Small intestine (tissue), 7 donors: ENCODE measurements around the gene OTULINL. TPM values are rescaled to one million over a fixed set of nuclear protein-coding genes. Genes with fewer than 3 reads are reported as not detected.

Source experiments
- DNase-seq, 2 donors: peaks; one replicate each; pipeline versions ENCODE4 v3.0.0 to v3.0.0-alpha.2; 2013
- FAIRE-seq: peaks from 2 replicates; lab custom pipeline; 2012; peaks lifted over from hg19 to GRCh38; lab: Jason Lieb, UNC
- H3K27ac ChIP-seq, 3 donors: one replicate each; pipeline ENCODE4 v1.5.1; 2013; ENCODE audit warnings: low read length in 2 of 3, mild to moderate bottlenecking in 2 of 3, control low read depth in 1 of 3, inconsistent platforms in 1 of 3, low read depth in 1 of 3, moderate library complexity in 1 of 3
- H3K27me3 ChIP-seq, 3 donors: one replicate each; pipeline ENCODE4 v1.6.1; 2013; ENCODE audit warnings: low read length in 3 of 3, inconsistent platforms in 1 of 3; ENCODE audit not compliant: control insufficient read depth in 3 of 3, insufficient read depth in 3 of 3
- H3K36me3 ChIP-seq, 3 donors: one replicate each; pipeline ENCODE4 v1.6.1; 2013; ENCODE audit warnings: low read length in 3 of 3, inconsistent platforms in 1 of 3, low read depth in 1 of 3, mild to moderate bottlenecking in 1 of 3, moderate library complexity in 1 of 3; ENCODE audit not compliant: control insufficient read depth in 3 of 3, insufficient read depth in 2 of 3
- H3K4me1 ChIP-seq, 3 donors: one replicate each; pipeline ENCODE4 v1.6.1; 2013; ENCODE audit warnings: low read length in 2 of 3, inconsistent platforms in 1 of 3, low read depth in 1 of 3, mild to moderate bottlenecking in 1 of 3, moderate library complexity in 1 of 3; ENCODE audit not compliant: control insufficient read depth in 3 of 3, insufficient read depth in 2 of 3
- H3K4me3 ChIP-seq, 3 donors: one replicate each; pipeline ENCODE4 v1.5.1; 2013; ENCODE audit warnings: low read length in 3 of 3, control low read depth in 1 of 3, inconsistent platforms in 1 of 3, low read depth in 1 of 3, mild to moderate bottlenecking in 1 of 3, moderate library complexity in 1 of 3
- H3K9me3 ChIP-seq, 2 donors: one replicate each; pipeline ENCODE4 v1.6.1; 2013; ENCODE audit warnings: low read depth in 1 of 2, low read length in 1 of 2; ENCODE audit not compliant: control insufficient read depth in 2 of 2, insufficient read depth in 1 of 2
- WGBS, 3 donors: extraction: QIAGEN DNeasy Blood & Tissue Kit; methylation state at CpG; one replicate each; pipeline ENCODE4 v1.1.7; 2013; 5-methylcytosine and 5-hydroxymethylcytosine counted together
- polyA plus RNA-seq, 4 donors: library from polyadenylated mRNA; stranded (reverse) in 3 of 4; unstranded in 1 of 4; fragments of 200-250 nt in 3 of 4; fragments of 120-200 nt in 1 of 4; gene quantifications; one replicate each; pipeline versions ENCODE4 v1.2.1 to v1.2.3, GENCODE V29; 2013
- donor health status: healthy with polysubstance abuse.
- donor health status: control.
- donor health status: control.
- donor health status: Bipolar disorder and iron deficiency.
- donor health status: healthy.

OTULINL gene
- polyA plus RNA-seq, 4 donors: 4.7 to 20.8 (median 12.0) TPM

DNA sequence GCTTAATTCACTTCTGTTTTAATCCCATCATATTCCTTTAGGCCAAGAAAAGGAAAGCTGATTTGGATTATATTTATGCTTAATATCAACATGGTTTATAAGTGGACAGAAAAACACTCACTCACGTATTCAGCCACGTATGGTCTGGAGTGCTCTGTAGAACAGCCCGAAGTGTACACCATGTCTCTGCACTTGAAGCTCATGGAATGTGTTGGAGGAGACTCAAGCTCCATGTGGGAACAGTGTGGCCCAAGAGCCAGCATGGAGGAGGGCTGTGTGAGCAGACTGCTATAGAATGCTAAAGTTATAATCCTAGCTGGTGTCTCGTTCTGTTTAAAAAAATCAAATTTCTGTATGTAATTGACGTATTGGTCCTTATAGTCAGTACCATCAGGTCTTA, 32.9 kb downstream of the OTULINL start:
- H3K36me3 ChIP-seq: peaks cover 6 to 18% (median 7%) of the 10 kb centered on the region in 3 donors

DNA sequence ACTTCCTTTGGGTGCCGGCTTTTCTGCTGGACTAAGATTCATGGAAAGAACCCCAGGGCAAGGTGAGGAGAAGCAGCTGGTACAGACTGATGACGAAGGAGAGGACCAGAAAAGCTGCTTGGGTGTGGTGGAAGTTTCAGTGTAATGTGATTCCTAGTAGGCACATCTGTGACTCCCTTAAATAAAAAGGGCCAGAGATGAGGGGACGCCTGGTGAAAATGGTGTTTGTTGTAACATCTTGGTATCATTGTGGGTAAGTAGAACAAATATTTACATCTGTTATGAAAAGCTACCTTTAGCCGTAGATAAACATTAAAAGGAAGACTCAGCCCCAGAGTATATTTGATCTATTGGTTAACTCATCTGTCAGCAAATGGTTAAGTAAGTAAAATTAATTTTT, 33.8 kb downstream of the OTULINL start:
- H3K27ac ChIP-seq: no peak overlapping the region
- no peaks in the 10 kb centered on the region for H3K9me3 ChIP-seq
- 78 to 95% (median 82%) methylated on average over 4 of the region's 4 CpGs for WGBS, 3 donors
- H3K36me3 ChIP-seq: peaks cover 5 to 12% (median 6%) of the 10 kb centered on the region in 3 donors
- no peaks in the 10 kb centered on the region for H3K4me1 ChIP-seq
- no peak for FAIRE-seq
- DNase-seq: no peak
- no peak overlapping the region for H3K4me3 ChIP-seq
- no peaks in the 10 kb centered on the region for H3K27me3 ChIP-seq

More for the DNA sequence above, 32.9 kb downstream of the OTULINL start:
- Histone ChIP-seq H3K4me3 (no peak overlapping the region), H3K27ac (no peak overlapping the region), H3K9me3 (no peaks in the 10 kb centered on the region), H3K4me1 (no peaks in the 10 kb centered on the region), H3K27me3 (no peaks in the 10 kb centered on the region)
- no peak for FAIRE-seq
- WGBS, 3 donors: 89 to 94% (median 93%) methylated on average over 5 of the region's 5 CpGs
- no peak for DNase-seq

DNA sequence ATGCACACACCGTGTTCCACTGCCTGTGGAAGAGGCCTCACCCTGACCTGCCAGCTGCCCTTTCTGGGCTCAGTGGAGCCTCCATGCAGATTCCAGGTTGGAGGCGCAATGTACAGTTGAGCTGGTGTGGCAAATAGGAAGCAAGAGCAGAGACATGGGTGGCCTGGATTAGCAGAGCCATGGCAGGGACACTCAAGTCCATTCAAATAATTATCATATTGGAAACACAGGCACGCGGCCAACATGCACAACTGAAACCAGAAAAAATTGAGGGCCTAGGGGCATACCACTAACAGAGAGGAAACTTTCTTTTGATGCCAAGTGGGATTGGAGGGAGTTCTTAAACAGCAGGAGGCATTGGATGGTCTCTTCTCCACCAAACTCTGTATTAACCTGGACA, 35.8 kb downstream of the OTULINL start:
- DNase-seq (no peak), FAIRE-seq (no peak)
- Histone ChIP-seq H3K9me3 (peaks cover 0 to 5% of the 10 kb centered on the region in 2 donors), H3K36me3 (peaks cover 4 to 11% (median 5%) of the 10 kb centered on the region in 3 donors), H3K27me3 (no peaks in the 10 kb centered on the region), H3K4me3 (no peak overlapping the region), H3K4me1 (no peaks in the 10 kb centered on the region), H3K27ac (no peak overlapping the region)
- 93 to 97% (median 96%) methylated on average over 4 of the region's 4 CpGs for WGBS, 3 donors

DNA sequence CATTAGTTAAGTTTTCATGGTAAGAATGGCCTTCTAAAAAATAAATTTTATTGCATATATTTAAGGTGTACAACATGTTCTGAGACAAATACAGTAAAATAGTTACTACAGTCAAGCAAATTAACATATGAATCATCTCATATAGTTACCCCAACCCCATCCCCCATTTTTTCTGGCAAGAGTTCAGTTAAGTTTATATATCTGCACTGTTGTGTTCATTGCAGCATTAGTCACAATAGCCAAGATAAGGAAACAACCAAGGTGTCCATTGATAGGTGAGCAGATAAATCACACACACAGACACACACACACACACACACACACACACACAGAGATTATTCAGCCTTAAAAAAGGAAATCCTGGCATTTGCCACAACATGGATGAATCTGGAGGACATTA, 45.7 kb downstream of the OTULINL start:
- no peaks in the 10 kb centered on the region for H3K27me3 ChIP-seq
- H3K36me3 ChIP-seq: no peaks in the 10 kb centered on the region
- no peak for FAIRE-seq
- H3K4me3 ChIP-seq: no peak overlapping the region
- DNase-seq: peak in 1 of 2 donors; percentile 46
- no peak overlapping the region for H3K27ac ChIP-seq
- H3K9me3 ChIP-seq: no peaks in the 10 kb centered on the region
- peaks cover 0 to 4% (median 0%) of the 10 kb centered on the region in 3 donors for H3K4me1 ChIP-seq

DNA sequence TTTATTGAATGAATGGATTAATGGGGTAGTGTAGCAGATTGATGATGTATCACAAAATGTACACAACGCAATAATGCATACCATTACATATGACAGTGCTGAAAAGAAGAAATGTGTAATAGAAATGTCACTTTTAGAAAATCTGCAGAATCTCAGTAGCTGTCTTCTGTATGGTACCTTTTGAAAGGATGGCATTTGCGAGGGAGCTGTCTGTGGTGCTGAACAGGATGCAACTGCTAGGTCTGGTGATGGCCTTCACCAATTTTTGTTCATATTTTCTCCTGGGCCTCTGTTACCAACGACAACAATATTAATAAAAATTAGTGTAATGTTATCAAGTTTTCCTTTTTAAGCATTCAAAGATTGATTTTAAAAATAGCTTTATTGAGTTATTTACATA, 46.8 kb downstream of the OTULINL start:
- DNase-seq: peak; percentile 22 to 65
- no peak for FAIRE-seq
- Histone ChIP-seq H3K4me1 (peaks cover 0 to 4% (median 0%) of the 10 kb centered on the region in 3 donors), H3K36me3 (no peaks in the 10 kb centered on the region), H3K4me3 (no peak overlapping the region), H3K27me3 (no peaks in the 10 kb centered on the region), H3K27ac (no peak overlapping the region), H3K9me3 (no peaks in the 10 kb centered on the region)
- 16 to 32% (median 29%) methylated on average over 3 of the region's 3 CpGs for WGBS, 3 donors

DNA sequence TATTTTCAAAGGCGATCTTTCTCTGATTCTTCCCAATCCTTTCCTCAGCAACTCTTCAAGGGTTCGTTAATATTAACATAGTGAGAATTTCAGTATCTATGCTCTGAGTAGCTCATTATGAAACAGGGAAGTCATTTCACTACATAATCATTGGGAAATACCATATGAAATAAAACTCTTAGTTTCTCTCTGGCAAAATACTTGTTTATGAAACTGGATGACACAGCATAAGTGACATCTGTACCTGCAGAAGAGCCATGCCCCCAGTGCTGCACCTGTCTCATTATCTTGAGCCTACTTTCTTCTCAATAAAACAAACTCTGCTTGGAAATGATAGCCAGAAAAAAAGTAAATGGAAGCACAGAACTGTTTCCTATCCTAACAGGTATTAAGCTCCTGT, 49.1 kb downstream of the OTULINL start:
- no peaks in the 10 kb centered on the region for H3K36me3 ChIP-seq
- H3K4me1 ChIP-seq: no peaks in the 10 kb centered on the region
- 74 to 83% (median 81%) methylated on average over 2 of the region's 2 CpGs for WGBS, 3 donors
- no peak for DNase-seq
- no peak overlapping the region for H3K27ac ChIP-seq
- H3K4me3 ChIP-seq: no peak overlapping the region
- no peaks in the 10 kb centered on the region for H3K9me3 ChIP-seq
- FAIRE-seq: no peak
- H3K27me3 ChIP-seq: no peaks in the 10 kb centered on the region

DNA sequence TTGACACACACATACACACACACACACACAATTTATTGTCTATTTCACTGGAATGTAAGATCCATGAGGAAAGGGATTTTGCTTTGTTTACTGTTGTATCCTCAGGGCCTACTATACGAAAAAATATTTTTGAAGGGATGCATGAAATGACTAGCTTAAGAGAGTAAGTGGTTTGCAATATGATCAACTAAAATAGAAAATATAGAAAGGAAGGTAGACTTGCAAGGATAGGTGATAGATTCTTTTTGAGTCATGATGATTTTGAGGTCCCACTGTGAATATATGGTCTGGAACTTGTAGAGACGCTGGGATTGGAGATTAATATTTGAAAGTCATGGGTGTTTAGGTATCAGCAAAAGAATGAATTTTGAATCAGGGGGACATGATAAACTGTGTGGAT, 54.1 kb downstream of the OTULINL start:
- Histone ChIP-seq H3K27ac (no peak overlapping the region), H3K36me3 (no peaks in the 10 kb centered on the region), H3K9me3 (no peaks in the 10 kb centered on the region), H3K4me3 (no peak overlapping the region), H3K4me1 (no peaks in the 10 kb centered on the region), H3K27me3 (peaks cover 0 to 3% (median 0%) of the 10 kb centered on the region in 3 donors)
- no peak for DNase-seq
- no peak for FAIRE-seq
- WGBS, 3 donors: 73 to 84% (median 74%) methylated on average over 2 of the region's 2 CpGs

DNA sequence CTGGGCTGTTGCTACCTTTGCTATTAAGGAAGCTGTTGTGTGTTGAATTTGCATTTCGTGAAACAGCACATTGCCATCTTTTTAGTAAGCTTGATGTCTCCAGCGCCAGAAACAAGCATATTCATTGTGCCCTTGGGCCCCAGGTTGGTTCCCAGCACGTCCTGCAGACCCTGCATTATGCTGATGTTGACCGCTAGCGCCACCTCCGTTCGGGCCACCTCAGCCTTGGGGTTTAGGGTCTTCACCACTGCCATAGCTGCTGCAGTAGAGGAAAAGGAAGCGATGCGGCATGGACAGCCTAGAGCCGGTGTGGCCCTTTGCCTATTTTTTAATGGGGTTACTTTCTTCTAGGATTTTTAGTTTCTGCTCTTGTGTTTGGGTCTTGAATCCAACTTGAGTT, 59.2 kb downstream of the OTULINL start:
- no peaks in the 10 kb centered on the region for H3K36me3 ChIP-seq
- H3K9me3 ChIP-seq: no peaks in the 10 kb centered on the region
- no peaks in the 10 kb centered on the region for H3K4me1 ChIP-seq
- WGBS, 3 donors: 80 to 91% (median 87%) methylated on average over 10 of the region's 10 CpGs
- H3K4me3 ChIP-seq: no peak overlapping the region
- H3K27me3 ChIP-seq: peaks cover 0 to 3% (median 0%) of the 10 kb centered on the region in 3 donors
- FAIRE-seq (no peak), DNase-seq (no peak)
- no peak overlapping the region for H3K27ac ChIP-seq

DNA sequence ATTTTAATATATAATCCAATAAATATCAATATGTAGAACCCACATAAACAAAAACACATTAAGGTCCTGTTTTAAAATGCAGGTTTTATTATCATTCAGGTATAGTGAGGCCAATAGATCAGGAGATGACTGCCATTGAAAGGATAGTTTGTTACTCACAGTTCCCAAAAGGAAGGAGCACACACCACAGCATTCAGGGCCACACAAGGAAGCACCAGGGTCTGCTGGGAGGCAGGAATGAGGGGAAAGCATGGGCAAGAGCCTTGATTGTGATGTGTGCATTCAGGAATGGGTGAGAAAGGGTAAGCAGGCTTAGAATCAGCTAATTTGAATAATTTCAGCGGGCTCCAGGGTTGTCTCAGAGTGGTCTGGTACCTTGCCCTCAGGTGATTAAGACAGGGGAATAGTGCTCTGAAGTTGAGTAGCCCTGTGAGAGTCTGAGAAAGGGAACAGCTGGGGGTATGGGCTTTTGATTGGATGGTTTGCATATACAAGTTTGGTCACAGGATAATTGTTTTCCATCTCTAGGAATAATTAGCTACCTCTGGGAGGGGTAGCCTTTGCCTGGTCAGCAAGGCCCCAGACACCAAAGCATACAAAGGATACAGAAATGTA, 63.1 kb downstream of the OTULINL start:
- H3K36me3 ChIP-seq: no peaks in the 10 kb centered on the region
- H3K4me3 ChIP-seq: no peak overlapping the region
- FAIRE-seq (no peak), DNase-seq (no peak)
- H3K4me1 ChIP-seq: no peaks in the 10 kb centered on the region
- H3K9me3 ChIP-seq: no peaks in the 10 kb centered on the region
- 84 to 87% (median 85%) methylated on average over 1 of the region's 1 CpG for WGBS, 3 donors
- no peaks in the 10 kb centered on the region for H3K27me3 ChIP-seq
- no peak overlapping the region for H3K27ac ChIP-seq
